NCI-H1417 treated with DMSO at 0.1 percent for 48 hours (cell line): ENCODE results near the gene NAPA.

Experiments
- DNase-seq: peaks from one replicate; lab custom pipeline; 2025; lab: John Stamatoyannopoulos, UW

The NAPA gene

DNA sequence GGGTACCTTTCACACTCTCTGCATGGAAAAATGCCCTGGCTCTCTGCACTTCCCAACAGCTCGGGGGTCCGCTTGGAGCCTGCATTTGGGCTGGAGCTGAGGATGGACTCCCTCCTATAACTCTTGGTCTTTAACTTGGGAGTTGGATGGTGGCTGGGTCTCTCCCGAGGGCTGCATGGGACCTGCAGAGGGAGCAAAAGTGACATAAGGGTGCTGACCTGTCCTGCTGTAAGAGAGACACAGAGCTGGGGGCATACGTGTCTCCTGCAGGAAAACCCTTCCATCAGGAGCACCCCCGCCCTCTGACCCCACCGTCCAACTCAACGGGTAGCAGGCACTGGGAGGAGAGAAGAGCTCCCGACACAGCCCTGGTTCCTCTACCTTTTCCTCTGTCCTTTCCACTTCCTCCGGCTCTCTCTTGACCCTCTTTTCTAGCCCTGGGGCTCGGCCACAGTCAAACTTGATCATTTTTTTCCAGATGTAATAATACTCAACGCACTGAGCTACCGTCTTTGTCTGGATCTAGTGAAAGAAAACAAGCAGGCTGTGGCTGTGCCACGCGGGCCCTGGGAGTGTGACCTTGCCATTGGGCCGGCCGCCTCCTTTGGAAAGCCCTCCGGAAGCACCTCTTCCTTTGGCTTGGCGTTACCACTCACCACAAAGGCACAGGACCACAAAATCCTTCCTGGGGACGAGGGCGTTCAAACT, 6.8 kb upstream of the NAPA start:
- DNase-seq = no peak

DNA sequence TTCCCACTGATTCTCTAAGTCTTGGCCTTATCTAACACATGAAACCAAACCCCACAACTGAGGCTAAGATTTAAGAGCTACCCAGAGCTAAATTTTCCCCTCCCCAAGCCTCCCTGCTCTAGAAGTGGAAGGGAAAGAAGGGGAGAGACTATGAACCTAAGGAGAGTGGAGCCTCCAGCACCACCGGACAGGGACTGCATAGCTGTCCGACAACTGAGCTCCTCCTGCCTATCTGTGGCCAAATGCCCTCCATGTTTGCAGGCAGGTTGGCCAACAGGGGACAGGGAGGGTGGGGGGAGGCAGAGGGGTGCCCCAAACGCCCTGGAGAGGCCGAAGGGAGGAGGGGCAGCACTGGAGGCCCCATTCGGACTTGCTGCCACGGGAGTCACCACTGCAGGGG, 6.0 kb upstream of the NAPA start:
- no peak for DNase-seq

DNA sequence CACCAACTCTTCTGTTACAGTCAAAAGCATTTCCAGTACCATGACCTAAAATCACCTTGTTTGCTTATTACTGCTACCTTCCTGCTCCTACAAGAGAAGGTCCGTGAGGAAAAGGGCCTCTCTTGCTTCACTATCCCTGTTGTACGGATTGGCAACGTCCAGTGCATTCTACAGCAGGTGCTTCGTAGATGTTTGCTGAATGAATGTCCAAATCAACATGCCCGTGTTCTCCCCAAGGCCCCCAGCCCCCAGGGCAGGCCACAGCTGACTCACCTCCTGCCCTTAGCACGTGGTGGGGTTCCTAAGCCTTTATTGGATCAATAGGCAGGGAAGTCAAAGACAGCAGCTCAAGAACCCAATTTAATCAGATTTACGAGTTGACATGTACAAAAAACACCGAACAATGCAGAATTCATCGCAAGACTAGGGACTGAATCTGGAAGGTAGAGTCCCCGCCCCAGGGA, 5.5 kb upstream of the NAPA start:
- no peak for DNase-seq

DNA sequence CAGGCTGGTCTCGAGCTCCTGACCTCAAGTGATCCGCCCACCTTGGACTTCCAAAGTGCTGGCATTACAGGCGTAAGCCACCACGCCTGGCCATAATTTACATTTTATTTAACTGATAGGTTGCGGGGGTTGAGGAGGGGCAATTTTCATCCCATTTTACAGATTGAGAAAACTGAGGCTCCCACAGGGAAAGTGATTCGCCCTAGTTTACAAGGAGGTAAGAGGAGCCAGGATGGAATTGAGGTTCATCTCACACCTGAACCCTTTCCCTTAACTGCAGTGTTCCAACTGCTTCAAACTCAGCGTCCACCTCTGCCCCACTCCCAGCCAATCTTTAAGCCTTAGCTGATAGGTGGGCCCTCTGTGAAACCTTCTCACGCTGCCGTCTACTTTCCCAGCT, 4.0 kb upstream of the NAPA start:
- no peak for DNase-seq

DNA sequence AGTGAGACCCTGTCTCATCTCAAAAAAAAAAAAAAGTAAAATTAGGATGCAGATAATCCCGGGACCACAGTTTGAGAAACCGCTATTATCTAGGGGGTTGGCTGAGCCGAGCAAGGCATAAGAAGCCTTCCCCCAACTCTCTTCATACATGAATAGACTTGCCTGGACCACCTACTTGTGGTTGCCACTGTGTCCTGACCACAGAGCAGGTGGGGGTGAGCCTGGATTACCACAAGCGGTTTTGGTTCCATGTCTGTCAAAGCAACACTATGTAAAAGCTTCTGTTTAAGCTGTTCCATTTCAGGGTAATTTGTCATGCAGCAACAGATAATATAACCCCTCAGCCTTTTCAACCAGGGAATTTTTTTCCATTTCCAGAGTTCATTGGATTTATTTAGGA, 3.3 kb upstream of the NAPA start:
- DNase-seq = no peak

DNA sequence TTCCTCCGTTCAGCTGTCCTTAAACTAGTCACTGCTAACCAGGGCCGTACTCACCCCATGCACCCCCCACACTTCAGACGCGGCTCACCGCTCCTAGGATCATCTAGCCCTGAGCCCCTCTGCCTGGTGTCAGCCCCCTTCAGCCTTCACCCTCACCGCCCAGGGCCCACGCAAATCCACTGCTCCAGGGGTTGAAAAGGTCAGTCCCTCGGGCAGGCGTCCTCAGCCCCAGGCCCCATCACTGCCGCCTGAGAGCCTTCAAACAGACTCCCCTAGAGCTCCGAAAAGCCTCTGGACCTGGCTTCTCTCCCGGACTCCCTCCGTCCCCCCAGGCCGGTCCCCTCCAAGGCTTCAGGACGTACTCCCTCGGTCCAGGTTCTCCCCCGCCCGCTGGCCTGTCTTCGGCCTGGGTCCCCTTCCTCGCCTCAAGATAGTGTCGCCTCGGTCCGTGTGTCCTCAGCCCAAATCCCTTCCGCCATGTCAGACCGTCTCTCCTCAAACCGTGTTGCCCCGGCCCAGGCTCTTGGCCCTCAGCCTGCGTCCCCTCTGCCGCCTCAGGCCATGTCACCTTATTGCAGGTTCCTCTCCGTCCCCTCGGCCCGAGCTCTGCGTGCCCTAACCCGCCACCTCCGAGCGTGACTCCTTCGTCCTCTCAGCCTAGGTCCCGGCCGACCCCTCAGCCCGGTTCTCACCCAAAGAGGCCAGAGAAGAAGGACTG, 553 bp downstream of the NAPA start:
- DNase-seq = no peak

DNA sequence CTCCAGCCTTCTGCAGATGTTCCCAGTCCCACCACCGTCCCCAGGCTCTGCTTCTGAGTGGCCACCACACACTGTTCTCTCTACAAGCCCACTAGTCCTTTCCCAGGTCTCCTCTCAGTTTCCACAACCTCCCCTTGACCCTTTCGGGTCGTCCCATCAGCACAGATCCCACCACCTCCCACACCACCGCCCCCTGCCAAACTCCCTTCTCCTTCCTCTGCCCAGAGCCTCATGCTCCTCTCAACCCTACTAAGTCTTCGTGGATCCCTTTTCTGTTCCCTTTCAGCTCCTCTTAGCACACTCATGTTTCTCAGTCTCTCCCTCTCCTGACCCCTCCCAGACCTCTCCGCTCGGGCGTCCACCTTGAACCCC, 1.9 kb downstream of the NAPA start:
- DNase-seq = no peak

DNA sequence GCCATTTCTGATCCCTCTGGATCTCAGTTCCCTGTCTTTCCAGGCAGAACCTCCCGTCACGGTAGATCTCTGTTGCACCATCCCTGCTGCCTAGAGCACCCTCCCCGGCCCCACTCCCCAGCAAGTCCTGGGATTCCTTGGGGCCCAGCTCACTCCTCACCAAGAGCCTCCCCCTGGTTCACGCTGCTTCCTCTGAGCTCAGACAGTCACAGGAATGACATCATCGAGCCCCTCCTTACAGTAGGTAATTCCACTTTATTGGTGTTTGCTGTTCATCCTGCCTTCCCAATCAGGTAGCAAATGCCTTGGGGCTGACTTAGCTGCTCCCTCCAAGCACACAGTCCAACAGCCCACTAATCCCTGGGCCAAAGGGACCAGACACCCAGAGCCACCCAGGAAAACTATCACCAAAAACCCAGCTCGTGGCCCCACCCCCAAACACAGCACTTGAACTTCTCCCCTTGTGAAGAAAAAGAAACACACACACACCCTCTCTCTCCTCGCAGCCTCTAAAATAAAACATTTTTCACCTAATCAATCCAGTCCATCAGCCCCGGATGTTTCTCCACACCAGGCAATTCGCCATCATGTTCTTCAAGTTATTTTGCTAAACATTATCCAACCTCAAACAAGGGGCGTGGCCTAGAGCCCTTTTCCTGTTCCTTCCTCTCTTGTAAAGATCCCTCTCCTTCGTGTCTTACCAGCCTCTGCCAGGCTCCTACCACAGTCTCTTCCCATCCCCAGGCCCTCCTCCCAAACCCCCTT, 2.5 kb downstream of the NAPA start:
- DNase-seq = no peak

DNA sequence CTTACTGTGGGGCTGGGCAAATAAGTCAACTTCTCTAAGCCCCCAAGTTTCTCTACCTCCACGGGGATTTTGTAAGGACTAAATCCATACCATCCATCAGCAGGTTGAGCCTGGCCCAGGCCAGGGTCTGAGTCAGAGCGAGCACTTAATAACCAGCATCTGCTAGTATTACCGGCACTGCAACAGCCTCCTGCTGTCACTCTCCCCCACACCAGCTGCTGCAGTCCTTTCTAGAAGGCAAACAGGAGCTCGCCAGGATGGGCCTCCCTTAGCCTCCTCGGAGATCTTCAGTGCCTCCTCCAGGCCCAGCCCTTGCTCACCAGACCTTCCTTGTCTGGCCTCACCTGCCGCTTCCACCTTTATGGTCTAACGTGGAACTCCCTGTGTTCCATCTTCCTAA, 3.2 kb downstream of the NAPA start:
- DNase-seq = no peak

DNA sequence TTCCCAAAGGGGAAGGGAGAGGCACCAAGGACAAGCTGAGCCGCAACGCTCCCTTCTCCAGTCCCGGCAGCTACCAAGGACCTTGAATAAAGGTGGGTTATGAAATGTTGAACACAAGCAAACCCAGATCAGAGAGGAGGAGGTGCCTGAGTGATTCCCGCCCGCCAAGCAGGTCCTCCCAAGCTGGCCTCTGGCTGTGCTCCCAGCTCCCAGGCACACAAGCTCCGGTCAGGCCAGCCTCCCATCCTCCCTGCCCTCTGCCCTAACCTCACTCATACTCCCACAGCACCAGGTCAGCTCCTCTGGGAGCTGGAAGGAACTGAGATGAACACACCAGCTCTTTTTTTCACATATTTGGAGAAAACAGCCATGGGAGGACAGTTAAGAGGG, 3.7 kb downstream of the NAPA start:
- DNase-seq = no peak

DNA sequence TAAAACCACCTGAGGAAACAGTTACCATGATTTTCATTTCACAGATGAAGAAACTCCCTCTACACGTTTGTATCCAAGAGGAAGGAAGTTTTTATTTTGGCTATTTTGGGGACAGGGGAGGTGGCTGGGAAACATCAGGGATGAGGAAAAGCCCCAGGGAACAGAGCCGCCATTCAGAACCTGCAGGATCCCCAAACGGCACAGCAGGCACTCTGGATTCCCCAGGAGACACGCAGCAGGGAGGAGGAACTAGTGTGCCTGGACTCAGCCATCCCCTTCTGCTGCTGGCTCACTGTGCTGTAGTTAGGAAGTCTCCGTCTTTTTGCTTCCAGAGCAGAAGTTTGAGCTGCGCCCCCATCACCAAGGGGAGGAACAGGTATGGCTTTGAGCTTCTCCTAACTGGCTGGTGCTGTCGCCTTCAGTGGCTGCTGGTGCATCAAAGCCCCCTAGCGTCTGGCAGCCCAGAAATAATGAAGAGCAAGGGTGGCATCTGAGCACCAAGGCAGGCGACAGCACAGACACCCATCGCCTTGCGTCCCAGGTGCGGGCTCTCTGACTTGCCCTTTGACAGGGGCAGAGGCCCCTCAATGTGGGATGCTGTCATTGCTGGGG, 4.2 kb downstream of the NAPA start:
- no peak for DNase-seq

DNA sequence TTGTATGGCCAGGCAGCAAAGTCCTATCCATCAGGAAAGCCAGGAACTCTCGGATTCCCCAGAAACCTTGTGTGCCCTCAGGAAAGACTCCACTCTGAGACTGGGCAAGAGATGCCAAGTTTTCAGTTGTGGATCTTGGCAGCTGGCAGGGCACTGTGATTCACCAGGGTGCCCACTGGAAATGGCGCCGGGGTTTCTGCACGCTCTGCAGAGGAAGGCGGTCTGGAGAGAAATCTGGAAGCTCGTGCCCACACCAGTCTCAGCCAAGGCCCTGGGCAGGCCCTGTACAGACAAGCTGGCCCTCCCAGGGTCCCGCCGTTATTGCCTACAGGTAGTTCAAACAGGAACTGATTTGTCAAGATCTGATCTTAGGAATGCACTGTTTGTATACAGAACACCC, 4.9 kb downstream of the NAPA start:
- DNase-seq = no peak

DNA sequence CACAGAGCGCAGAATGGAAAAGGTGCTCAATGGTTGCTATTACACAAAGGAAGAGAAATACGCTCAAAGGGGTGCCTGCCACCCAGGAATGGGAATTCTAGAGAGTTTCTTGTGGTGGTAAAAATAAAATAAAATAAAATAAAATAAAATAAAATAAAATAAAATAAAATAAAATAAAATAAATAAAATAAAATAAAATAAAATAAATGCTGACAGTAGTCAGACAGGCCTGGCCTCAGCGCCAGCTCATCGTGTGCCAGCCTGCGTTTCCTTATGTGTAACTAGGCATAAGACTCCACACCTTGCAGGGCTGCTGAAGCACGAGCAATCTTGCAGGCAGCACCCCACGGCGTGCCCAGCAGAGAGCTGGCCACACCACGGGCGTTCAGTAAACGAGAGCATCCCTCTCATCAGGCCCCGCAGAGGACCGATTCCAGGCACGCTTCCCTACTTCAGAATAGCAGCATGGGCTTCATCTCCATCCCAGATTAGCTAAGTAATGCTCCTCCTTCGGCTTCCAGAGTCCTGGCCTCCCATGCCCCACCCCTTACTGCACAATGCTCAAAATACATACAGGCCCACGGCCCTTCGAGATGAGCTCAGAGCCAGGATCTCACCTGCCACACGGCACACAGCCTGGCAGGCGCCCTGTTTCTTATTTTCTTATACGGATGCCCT, 5.6 kb downstream of the NAPA start:
- DNase-seq = no peak

DNA sequence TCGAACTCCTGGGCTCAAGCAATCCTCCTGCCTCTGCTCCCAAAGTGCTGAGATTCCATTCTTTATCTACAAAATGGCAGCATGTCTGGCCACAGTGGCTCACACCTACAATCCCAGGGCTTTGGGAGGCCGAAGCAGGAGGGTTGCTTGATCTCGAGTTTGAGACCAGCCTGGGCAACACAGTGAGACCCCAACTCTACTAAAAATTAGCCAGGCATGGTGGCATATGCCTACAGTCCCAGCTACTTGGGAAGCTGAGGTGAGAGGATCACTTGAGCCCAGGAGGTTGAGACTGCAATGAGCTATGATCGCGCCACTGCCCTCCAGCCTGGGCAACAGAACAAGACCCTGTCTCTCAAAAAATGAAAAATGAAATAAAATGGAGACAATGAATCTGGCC, 6.1 kb downstream of the NAPA start:
- DNase-seq = no peak

DNA sequence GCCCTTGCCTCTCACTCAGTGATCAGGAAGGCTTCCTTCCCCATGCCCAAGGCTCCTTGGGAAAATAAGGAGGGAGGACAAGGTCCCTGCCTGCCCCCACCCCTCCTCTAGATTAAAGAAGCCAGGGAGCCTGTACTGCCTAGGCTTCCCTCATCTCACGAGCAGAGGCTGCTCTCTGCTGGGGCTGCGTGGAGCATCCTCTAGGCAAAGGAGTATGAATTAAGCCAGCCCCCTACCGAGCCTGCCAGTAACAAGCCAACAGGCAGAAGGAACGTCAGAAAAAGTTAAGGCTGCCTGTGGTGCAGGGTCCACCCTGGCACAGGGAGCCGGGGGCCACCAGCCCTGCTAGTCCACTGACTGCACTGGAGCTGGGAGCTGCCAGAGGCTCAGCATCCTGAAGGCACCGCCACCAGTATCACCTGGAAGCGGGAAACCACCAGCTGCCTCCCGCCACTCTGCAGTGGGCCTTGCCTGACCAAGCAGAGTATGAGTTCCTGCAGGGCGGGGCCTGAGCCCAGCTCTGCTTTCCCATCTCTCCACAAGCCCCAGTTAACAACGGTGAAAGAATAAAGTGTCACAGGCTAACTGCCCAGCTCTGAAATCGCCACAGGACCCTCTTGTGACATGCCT, 6.8 kb downstream of the NAPA start:
- DNase-seq = no peak

DNA sequence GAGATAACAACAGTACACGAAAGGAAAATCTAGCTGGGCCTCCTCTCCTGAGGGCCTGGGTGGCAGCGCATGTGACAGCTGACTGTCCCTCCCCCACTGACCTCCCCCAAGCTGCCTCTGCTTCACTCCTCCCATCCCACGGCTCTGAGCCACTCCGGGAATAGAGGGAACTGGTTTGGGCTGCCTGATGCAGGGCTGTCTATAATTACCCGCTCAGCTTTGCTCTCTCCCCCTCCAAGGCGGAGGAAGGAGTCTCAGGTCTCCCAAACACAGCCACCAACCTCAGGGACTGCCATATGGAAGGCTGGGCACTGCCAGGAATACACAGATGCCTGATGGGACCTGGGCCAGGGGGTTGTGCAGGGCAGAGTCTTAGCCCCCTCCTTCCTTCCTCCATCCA, 7.9 kb downstream of the NAPA start:
- DNase-seq = no peak

DNA sequence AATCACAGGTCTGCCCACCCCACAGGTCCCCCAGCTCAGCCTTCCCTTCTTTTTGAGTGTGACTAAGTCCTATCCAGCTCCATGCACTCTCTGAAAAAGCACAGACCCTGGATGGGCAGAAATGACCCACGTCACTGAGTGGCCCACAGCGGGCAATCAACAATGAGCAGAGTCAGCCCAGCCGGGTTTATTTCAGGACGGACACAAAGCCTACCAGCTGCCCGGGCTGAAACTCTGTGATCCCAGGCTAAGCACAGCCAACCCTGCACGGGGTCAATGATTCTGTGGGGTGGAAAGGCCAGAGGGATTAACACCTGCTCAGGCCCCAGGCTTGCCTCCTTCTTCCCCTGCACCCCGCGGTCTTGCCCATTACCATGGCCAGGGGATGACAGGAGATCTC, 8.4 kb downstream of the NAPA start:
- no peak for DNase-seq

DNA sequence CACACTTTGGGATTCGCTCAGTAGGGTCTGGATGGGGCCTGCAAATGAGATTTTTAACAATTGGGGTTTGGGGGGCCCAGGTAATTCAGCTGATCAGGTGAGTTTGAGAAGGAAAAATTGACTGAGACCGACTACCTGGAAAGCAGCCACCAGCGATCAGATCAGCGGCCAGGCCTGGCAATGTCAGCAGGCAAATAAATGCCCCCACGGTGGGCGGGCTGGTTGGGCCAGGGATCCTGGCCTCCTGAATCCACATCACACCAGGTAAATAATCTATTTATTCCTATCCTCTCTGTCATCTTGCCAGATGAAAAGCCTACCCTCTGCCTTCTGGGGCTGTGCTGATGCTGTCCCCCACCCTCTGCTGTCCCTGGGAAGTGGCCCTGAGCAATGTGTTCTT, 9.4 kb downstream of the NAPA start:
- DNase-seq = no peak

DNA sequence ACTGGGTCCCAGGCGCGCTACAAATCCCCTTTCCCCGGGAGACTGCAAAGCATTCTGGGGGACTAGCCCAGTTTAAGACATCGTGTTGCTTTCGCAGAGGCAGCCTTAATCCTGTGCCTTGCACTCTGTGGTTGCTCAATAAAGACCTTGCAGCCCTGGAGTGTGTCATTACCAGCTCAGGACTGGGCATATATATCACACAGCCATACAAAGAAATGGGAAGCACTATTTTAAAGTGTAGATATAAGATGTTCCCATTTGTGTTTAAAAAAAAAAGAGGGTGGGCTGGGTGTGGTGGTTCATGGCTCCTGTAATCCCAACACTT, 11.1 kb downstream of the NAPA start:
- no peak for DNase-seq

DNA sequence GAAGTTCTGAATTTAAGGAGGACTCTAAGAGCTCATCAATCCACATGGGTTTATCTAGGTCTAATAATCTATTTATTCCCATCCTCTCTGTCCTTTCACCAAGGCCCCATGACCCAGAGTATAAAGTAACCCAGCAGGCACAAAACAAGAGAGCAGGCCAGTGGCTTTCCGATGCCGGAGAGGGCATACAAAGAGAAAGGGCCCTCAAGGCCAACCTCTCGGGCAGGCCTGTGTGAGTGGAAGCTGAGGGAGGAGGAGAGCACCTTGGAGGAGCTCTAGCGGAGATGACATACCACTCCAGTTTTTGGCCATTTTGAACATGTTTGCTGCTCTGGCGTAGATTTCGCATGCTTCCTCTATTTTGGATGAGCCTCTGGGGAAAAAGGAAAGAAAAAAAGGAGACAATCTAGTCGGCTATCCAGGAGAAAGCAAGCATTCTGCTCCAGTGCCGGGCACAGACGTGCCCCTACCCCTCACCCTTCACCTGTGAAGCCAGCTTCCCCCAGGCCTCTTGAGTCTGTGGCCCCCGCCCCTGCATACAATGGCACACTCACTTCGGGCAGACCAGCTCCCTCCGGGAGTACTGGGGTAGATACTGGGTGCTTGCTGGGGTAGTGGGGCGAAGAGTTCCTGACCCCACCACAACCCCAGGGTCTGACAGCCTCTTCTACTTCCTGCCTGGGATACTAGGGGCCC, 11.6 kb downstream of the NAPA start:
- no peak for DNase-seq
